ENCODE data around the gene PLCE1.

Gene PLCE1

DNA sequence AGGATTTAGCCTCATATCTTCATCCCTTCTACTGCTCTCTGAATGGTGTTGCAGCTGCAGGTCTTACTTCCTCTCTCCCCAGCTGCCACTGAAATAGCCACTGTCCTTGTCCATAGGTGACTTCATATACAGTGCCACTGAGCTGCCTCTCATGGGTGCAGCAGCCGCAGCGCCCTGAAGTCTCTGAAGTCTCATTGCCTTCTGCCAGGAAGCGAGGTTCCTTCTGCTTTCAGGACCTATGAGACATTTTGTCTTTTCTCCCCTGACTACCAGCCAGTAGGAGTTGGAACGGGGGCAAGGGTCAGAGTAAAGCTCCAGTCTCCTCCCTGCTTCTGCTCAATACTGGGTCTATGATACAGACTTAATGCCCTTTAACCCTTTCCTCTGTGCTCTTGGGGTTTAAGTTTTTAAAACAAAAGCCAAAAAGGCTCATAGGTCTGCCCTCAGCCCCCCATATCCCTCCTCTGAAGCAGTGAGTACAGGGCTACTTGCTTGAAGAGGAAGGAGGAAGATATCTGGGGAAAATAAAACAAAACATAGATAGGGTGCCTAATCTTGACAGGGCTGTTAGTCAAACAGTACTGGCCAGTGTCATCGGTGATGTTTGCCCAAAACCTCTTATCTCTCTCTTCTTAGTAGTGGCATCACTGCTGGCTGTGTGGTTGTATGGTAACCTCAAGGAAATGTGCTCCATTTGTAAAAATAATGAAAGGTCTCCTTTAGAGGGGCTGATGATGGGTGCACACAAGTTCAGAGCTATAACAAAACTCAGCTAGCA is 7.1 kb downstream of the PLCE1 start:
- H3K9me3 ChIP-seq (replicated peaks; ENCODE audit: insufficient read depth, low read length): no peaks in the 10 kb centered on the region
- DNase-seq: no peak
- H4K20me1 ChIP-seq (ENCODE audit: insufficient read depth, low read length): no peaks in the 10 kb centered on the region
- no peaks in the 10 kb centered on the region for H3K27me3 ChIP-seq (replicated peaks; ENCODE audit: insufficient read depth, low read length)
- no peak overlapping the region for H3K4me2 ChIP-seq (ENCODE audit: low read depth, low read length)
- no peaks in the 10 kb centered on the region for H3K9me2 ChIP-seq (replicated peaks; ENCODE audit: insufficient read depth, low read length)
- H3F3A ChIP-seq (ENCODE audit: insufficient read depth, low read length): no peaks in the 10 kb centered on the region
- H3K79me2 ChIP-seq (ENCODE audit: low read length): no peaks in the 10 kb centered on the region
- H3K27ac ChIP-seq (ENCODE audit: low read length): no peak overlapping the region
- no peaks in the 10 kb centered on the region for H3K4me1 ChIP-seq (ENCODE audit: low read length)
- no peak overlapping the region for H3K4me3 ChIP-seq (ENCODE audit: low read length)
- H3K9ac ChIP-seq (ENCODE audit: low read length): no peak overlapping the region
- no peak overlapping the region for H2AFZ ChIP-seq (ENCODE audit: low read length)
- H3K36me3 ChIP-seq (replicated peaks; ENCODE audit: insufficient read depth, low read length): no peaks in the 10 kb centered on the region
- TF ChIP-seq EZH2phosphoT487 (IDR thresholded peaks at IDR 0.05; ENCODE audit: low read length) (no peak), EZH2 (optimal IDR thresholded peaks at IDR 0.05; ENCODE audit: low read depth, low read length) (no peak)
- TF ChIP-seq, protein P1, sequence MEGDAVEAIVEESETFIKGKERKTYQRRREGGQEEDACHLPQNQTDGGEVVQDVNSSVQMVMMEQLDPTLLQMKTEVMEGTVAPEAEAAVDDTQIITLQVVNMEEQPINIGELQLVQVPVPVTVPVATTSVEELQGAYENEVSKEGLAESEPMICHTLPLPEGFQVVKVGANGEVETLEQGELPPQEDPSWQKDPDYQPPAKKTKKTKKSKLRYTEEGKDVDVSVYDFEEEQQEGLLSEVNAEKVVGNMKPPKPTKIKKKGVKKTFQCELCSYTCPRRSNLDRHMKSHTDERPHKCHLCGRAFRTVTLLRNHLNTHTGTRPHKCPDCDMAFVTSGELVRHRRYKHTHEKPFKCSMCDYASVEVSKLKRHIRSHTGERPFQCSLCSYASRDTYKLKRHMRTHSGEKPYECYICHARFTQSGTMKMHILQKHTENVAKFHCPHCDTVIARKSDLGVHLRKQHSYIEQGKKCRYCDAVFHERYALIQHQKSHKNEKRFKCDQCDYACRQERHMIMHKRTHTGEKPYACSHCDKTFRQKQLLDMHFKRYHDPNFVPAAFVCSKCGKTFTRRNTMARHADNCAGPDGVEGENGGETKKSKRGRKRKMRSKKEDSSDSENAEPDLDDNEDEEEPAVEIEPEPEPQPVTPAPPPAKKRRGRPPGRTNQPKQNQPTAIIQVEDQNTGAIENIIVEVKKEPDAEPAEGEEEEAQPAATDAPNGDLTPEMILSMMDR (IDR thresholded peaks at IDR 0.05; ENCODE audit: low read length): no peak

DNA sequence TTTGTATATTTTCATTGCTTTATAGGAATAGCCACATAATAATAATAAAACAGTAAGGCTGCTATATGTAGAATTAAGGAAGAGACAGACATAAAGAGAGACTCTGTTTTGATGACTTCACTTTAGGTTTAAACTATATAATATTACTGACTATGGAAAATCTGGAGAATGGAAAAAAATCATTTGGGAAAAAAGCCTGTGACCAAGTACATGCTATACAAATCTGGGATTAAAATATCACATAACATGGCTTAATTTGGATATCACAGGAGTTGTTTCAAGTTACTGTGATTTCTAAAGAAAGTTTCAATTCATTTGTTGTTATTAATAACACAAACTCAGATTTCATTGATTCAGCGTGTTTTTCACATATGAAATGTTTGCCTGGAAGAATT is 7.7 kb downstream of the PLCE1 start:
- Histone ChIP-seq H3K4me2 (ENCODE audit: low read depth, low read length) (no peak overlapping the region), H3K79me2 (ENCODE audit: low read length) (no peaks in the 10 kb centered on the region), H3K9me2 (replicated peaks; ENCODE audit: insufficient read depth, low read length) (no peaks in the 10 kb centered on the region), H3K27me3 (replicated peaks; ENCODE audit: insufficient read depth, low read length) (no peaks in the 10 kb centered on the region), H3K36me3 (replicated peaks; ENCODE audit: insufficient read depth, low read length) (no peaks in the 10 kb centered on the region), H3K4me1 (ENCODE audit: low read length) (no peaks in the 10 kb centered on the region), H3K27ac (ENCODE audit: low read length) (no peak overlapping the region), H4K20me1 (ENCODE audit: insufficient read depth, low read length) (no peaks in the 10 kb centered on the region), H3K9me3 (replicated peaks; ENCODE audit: insufficient read depth, low read length) (no peaks in the 10 kb centered on the region), H3K9ac (ENCODE audit: low read length) (no peak overlapping the region), H3K4me3 (ENCODE audit: low read length) (no peak overlapping the region), H3F3A (ENCODE audit: insufficient read depth, low read length) (no peaks in the 10 kb centered on the region), H2AFZ (ENCODE audit: low read length) (no peak overlapping the region)
- TF ChIP-seq, protein P1 (IDR thresholded peaks at IDR 0.05; ENCODE audit: low read length): no peak
- TF ChIP-seq EZH2phosphoT487 (IDR thresholded peaks at IDR 0.05; ENCODE audit: low read length): no peak
- no peak for TF ChIP-seq EZH2 (optimal IDR thresholded peaks at IDR 0.05; ENCODE audit: low read depth, low read length)
- DNase-seq: no peak

DNA sequence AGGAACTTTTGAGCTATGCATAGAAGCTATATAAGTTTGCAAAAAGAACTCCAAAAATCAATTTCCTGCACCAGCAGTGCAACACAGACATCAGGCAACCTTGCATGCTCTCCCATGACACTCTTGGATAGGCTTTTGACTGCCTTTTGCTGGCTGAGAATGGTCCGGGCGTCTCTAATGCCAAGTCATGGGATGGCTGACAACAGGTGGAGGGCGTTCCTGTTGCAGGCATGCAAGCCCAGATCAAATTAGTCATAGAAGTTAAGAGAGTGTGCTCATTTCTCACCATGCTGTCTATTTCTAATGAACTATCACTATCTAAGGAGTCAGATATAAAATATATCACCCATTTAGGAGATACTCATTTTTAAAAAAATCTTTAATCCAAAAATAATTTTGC is 8.4 kb downstream of the PLCE1 start:
- Histone ChIP-seq H3K4me1 (ENCODE audit: low read length) (no peaks in the 10 kb centered on the region), H3K9me3 (replicated peaks; ENCODE audit: insufficient read depth, low read length) (no peaks in the 10 kb centered on the region), H3K79me2 (ENCODE audit: low read length) (no peaks in the 10 kb centered on the region), H4K20me1 (ENCODE audit: insufficient read depth, low read length) (no peaks in the 10 kb centered on the region), H3K4me2 (ENCODE audit: low read depth, low read length) (no peak overlapping the region), H3K4me3 (ENCODE audit: low read length) (no peak overlapping the region), H3K27me3 (replicated peaks; ENCODE audit: insufficient read depth, low read length) (no peaks in the 10 kb centered on the region), H3K9me2 (replicated peaks; ENCODE audit: insufficient read depth, low read length) (no peaks in the 10 kb centered on the region), H3K9ac (ENCODE audit: low read length) (no peak overlapping the region), H3K36me3 (replicated peaks; ENCODE audit: insufficient read depth, low read length) (no peaks in the 10 kb centered on the region), H2AFZ (ENCODE audit: low read length) (no peak overlapping the region), H3F3A (ENCODE audit: insufficient read depth, low read length) (no peaks in the 10 kb centered on the region), H3K27ac (ENCODE audit: low read length) (no peak overlapping the region)
- TF ChIP-seq EZH2 (optimal IDR thresholded peaks at IDR 0.05; ENCODE audit: low read depth, low read length) (no peak), EZH2phosphoT487 (IDR thresholded peaks at IDR 0.05; ENCODE audit: low read length) (no peak)
- TF ChIP-seq, protein P1 (IDR thresholded peaks at IDR 0.05; ENCODE audit: low read length): no peak
- no peak for DNase-seq

Data from MM.1S (cell line).